ENCODE data around the gene SLU7.

Gene SLU7

GRCh38 chr5:160419458-160420330 lies 813 bp upstream of the SLU7 start:
- DNase-seq (ENCODE audit: low read depth) = no peak

DNA sequence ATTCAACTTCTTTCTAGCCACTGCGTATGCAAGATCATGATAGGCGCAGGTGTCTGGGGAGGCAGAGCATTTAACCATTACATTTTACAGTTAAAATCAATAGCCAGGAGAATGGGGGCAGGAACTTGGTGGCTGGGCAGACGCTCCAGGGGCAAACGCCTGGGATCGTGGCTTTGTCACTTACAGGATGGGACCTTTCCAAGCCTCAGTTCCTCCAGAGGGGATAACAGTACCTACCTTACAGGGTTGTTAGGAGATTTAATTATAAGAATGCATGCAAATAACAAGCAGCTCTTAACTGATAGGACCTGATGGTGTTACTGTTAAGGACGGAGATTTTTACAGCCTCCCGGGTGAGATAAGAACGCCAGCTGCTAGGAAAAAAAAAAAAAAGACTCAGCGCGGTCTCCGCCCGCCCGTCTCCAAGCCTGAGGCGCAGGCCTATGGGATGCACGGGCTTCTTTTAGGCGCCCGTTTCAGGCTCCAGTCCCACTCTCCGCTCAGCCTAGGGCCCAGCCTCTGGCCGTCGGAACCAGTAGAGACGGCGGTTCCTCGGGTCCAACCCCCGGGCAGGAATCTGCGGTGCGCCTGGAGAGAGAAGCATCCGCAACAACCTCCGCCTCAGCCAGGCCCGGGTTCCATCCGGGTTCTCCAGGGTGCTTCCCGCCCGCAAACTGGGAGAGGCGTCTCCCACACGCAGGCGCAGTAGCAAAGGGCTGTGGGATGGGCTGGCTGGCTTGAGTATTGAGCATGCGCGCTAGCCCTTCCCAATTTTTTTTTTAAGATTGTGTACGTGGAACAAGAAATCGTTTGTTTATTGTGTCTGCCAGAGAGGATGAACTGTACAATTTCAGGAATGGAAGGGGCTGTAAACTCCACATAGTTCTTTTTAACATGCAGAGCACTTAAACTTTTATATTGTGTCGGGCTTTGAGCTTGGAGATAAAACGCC lies 19.2 kb downstream of the SLU7 start, which contains the start of gene FAM200C:
Gene FAM200C, minus strand, starts transcription at position 653 of the 952 bp plus-strand sequence. CDS start 4,564 bp downstream, outside the sequence.
- DNase-seq (ENCODE audit: low read depth) = peak; percentile 33

DNA sequence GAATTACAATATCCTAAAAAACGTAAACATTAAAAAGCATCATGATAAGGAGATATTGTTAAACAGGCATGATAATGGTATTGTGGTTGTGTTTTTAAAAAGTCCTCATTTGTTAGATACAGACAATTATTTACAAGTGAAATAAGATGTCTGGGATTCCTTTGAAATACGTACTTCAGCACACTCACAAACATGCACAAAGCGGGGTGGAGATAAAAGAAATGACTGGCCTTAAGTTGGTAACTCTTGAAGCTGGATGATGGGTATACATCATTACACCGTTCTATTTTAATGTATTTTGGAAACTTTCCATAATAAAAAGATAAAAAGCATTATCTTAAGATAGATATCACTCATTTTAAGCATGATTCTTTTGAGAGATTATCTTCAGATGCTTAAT lies 20.1 kb downstream of the SLU7 start:
- no peak for DNase-seq (ENCODE audit: low read depth)

- no peak for DNase-seq (ENCODE audit: low read depth)
These were observed 21.4 kb downstream of the SLU7 start for GRCh38 chr5:160397492-160397891.

DNA sequence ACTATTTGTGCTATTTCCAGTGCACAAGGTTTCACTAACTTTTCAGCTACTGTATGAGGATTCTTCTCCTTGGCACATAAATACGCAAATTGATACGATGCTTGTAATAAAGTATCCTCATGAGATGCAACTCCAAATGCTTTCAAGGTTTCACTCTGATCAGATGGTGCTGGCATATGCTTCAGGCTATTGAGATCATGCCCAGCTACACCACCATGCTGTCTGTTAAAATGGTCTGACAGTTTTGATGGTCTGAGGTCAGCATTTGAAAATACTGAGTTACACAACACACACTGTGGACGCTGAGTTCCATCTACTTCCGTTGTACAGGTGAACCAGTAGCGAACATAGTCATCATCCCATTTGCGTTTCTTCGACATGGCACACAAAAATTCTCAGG lies 23.8 kb downstream of the SLU7 start:
- DNase-seq (ENCODE audit: low read depth) = no peak

DNA sequence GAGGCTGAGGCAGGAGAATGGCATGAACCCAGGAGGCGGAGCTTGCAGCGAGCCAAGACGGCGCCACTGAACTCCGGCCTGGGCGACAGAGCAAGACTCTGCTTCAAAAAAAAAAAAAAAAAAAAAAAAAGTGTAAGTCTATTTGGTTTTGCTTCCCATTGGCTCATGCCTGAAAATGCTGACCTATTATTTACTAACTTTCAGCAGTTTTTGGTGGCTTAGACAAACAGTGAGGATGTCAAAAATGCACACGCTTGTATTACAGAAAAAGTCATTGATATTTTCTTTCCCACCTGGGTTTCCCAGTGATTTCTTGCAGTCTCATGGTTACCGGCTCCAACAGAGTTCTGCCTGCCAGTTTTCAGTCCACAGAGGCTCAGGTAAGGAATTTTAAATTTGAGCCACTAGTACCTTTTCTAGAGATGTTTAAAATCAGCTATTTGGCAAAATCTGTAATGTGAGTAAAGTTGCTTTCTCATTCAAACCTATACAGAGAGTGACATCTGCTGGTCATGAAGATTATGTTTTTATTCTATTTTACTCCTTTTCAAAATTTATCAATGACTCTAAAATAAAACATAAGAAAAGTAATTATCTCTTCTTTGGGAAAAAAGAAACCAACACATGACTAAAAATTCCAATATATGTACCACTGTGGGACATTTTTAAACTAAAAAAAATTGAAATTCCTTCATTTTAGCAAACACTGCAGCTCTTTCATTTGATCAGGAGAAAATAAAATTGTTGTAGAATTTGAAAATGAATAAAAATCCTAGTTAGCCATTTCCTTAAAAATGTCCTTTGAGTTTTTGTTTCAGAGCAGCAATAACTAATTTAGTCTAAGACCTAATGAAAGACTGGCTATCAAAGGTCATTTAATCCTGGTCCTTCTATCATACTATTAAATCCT lies 27.8 kb downstream of the SLU7 start:
- DNase-seq (ENCODE audit: low read depth) = no peak

DNA sequence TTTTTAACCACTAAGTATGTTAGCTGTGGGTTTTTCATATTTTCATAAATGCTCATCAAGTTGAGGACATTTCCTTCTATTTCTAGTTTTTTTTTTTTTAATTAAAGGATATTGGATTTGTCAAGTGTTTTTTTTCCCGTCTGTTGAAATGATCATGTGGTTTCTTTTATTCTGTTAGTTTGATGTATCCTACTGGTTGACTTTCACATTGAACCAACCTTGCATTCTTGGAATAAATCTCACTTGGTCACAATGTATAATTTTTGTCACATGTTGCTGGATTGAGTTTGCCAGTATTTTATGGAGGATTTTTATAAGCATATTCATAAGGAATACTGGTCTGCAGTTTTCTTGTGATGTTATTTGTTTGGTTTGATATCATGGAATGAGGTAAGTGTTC lies 31.4 kb downstream of the SLU7 start:
- DNase-seq (ENCODE audit: low read depth) = no peak

- no peak for DNase-seq (ENCODE audit: low read depth)
These were observed 33.4 kb downstream of the SLU7 start for GRCh38 chr5:160385496-160385895.

DNA sequence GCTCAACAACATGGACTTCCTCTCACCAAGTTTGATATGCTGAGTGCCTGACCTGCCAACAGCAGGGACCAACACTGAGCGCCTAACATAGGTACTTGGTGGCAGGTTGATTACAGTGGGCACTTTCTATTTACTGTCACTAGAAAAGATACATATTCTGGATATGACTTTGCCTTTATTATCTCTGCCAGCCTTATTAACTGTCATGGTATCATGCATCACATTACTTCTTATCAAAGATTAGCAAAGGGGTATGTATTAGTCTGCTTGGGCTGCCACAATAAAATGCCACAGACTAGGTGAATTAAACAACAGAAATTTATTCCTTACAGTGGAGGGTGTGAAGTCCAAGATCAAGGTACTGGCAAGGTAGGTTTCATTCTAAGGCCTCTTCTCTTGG lies 34.2 kb downstream of the SLU7 start:
- DNase-seq (ENCODE audit: low read depth) = no peak

DNA sequence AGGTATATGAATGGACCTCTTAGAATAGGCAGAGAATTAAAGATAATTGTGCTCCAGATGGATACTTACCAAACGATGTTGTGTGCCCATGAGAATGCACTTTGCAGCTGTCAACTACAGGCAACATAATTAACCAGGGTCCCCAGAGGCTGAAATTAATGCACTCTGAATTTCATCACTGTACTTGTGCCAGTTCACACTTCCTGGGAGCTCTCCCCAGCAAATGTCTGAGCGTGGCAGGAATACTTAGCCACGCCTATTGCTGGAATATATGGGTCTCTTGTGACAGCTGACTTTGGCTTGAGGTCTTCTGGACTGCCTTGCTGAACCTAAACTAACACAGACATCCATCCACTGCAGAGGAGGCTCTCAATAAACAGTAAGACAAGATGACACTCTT lies 36.5 kb downstream of the SLU7 start:
- DNase-seq (ENCODE audit: low read depth) = no peak

DNA sequence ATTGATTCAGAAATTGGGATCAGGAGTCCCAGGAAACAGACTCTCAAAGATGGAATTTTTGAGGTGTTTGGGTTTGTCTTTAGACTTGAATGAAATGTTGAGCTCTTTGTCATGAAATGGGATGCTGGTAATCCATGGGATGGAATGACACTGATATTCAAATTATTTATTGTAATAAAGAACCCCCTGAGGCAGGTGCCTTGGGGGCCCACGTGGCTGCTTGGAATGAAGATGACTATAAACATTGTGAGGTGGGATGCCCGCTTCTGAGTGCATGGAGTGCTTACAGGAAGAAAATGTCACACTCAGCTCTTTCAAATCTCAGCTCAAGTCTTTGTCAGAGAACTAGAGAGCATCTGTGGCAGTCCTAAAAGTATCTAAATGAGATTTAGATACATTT lies 38.8 kb downstream of the SLU7 start:
- no peak for DNase-seq (ENCODE audit: low read depth)

- no peak for DNase-seq (ENCODE audit: low read depth)
These were observed 39.4 kb downstream of the SLU7 start for GRCh38 chr5:160379511-160379910.

- DNase-seq (ENCODE audit: low read depth) = no peak
These were observed 40.6 kb downstream of the SLU7 start for GRCh38 chr5:160378330-160378729.

GRCh38 chr5:160377651-160378050 lies 41.2 kb downstream of the SLU7 start:
- DNase-seq (ENCODE audit: low read depth) = no peak

DNA sequence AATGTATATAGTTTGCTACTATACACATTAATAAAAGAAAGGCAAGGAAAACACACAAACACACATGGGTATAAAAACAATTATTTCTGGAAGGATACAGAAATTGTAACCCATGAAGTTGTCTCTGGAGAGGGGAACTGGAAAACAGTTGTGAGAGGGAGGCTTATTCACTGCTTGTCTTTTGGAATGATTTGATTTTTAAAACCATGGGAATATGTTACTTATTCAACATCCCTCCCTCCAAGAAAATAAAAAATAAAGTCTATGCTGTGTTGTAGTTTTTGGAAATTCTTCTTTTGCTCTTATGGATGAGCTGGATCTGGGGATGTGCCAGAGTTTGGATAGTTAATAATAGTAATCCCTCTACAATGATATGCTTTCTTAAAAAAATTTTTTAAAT lies 42.5 kb downstream of the SLU7 start:
- DNase-seq (ENCODE audit: low read depth) = no peak

DNA sequence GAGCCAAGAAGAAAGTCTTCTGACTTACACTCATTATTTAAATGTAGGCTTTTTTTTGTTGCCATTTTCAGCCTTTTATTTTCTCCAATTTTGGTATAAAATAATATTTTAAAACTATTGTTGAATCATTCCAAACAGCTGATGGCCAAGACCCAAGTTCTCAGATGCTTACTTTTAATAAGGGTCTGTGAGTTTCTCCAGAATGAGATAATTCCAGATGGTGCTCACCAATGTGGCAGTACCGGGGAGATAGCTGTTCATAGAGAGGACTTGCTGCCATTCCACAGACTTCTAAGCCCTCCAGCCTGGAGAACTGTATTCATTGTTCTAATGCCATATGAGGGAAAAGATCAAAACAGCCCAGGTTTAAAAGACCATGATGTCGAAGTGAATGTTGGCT lies 43.2 kb downstream of the SLU7 start:
- DNase-seq (ENCODE audit: low read depth) = no peak

GRCh38 chr5:160375166-160375565 lies 43.7 kb downstream of the SLU7 start:
- DNase-seq (ENCODE audit: low read depth) = no peak

DNA sequence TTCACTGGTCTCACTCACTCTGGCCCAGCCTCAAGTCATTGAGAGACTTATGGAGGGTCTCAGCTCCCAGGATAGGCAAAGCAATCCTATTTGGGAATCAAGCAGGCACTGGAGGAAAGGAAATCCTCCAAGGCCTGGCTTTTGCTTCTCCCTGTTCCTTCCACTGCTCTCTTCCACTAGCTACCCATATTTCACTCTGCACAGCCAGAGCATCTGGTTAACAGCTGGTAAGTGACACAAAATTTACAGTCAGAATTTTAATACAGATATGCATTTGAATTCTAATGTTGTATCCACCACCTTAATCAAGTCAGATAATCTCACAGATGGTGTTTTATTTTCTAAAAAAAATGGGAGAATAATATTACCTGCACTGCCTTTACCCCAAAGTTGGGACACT lies 47.6 kb downstream of the SLU7 start:
- DNase-seq (ENCODE audit: low read depth) = no peak

GRCh38 chr5:160370713-160371034 lies 48.2 kb downstream of the SLU7 start:
- DNase-seq (ENCODE audit: low read depth) = no peak

DNA sequence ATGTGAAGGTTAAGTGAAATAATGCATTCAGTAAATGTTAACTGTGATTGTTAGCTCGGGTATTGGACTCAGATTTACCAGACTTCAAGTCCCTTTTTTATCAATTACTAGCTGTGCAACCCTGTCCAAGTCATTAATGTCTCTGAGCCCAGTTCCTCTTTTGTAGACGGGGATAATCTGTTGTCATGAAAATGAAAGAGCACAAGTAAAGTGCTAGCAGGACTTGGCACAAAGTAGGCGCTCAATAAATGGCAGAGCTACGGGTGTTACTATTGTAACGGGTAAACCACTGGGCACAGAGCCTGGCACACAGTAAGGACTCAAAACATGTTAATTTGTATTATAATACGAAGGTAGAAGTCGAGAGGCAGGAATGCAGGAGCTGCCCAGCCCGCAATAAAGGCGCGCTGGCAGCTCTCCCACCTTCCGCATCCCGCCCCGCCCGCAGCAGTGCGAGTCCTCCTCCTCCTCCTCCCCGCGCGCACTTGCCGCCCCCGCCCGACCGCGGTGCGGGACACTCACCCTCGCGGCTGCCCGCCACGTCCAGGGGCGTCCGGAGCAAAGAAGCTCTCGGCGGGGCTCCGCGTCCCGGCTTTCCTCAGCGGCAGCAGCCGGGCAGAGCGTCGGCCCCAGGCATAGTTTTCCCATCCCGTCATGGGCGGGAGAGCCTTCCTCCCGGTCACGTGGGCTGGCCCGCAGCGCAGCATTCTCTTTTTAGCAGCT lies 48.7 kb downstream of the SLU7 start, which contains the start of gene C1QTNF2:
Gene C1QTNF2, minus strand, starts transcription at position 637 of the 723 bp plus-strand sequence. CDS start 15,615 bp downstream, outside the sequence.
- no peak for DNase-seq (ENCODE audit: low read depth)

DNA sequence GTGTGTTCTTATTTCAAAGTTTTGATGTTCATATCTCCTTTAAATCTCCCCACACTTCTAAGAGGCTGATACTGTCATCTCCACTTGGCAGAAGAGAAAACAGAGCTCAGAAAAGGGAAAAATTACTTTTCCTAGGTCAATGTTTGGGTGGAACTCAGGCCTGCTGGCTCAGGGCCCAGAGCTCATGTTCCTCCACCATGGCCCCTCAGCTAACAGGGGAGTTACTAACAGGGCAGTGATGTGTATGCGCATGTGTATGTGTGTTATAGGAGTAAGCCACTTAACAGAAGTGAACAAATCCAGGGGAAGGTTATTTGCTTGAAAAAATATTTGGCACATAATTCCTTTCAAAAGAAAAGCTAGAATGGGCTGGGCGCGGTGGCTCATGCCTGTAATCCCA lies 51.0 kb downstream of the SLU7 start:
- no peak for DNase-seq (ENCODE audit: low read depth)

Data from stimulated activated CD4-positive, alpha-beta T cell treated with anti-CD3 and anti-CD28 coated beads, Interleukin-2, amount 100 ng/mL, for 4 hours (primary cell).